OCI-LY7 (cell line): ENCODE measurements around the gene JAKMIP3.

Experiments used
- EZH2phosphoT487 ChIP-seq: fragments of 200-600 bp; sonication (generic); IDR thresholded peaks from 2 replicates; pipeline ENCODE4 v1.6.1; 2018; ENCODE audit warnings: low read depth, borderline replicate concordance, mild to moderate bottlenecking, mixed run types, antibody characterized with exemption, low read length, moderate library complexity, mixed read lengths
- TF ChIP-seq, protein P1 (sequence below): fragments of 200-600 bp; sonication (generic); conservative IDR thresholded peaks from 2 replicates; pipeline ENCODE4 v1.5.1; 2014; ENCODE audit warnings: mild to moderate bottlenecking, antibody characterized with exemption, low read length, moderate library complexity, mixed read lengths

DNA sequence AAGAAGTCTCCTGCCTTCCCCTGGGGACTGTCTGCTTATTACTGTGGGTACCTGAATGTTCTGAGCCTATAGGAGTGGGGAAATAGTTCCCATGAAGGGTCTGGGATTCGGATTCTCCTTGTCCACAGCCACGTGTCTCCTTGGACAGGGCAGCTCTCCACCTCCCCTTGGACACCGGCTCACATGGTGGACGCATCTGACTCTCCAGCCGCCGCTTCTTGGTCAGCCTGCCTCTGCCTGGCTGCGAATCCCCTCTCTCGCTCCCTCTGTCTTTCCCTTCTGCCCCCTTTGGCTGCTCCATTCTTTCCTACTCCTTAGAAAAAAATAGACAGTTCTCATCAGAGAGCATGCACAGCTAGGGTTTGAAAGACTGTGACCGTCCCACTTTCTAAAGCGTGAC, 46.9 kb downstream of the JAKMIP3 start:
- TF ChIP-seq, protein P1, sequence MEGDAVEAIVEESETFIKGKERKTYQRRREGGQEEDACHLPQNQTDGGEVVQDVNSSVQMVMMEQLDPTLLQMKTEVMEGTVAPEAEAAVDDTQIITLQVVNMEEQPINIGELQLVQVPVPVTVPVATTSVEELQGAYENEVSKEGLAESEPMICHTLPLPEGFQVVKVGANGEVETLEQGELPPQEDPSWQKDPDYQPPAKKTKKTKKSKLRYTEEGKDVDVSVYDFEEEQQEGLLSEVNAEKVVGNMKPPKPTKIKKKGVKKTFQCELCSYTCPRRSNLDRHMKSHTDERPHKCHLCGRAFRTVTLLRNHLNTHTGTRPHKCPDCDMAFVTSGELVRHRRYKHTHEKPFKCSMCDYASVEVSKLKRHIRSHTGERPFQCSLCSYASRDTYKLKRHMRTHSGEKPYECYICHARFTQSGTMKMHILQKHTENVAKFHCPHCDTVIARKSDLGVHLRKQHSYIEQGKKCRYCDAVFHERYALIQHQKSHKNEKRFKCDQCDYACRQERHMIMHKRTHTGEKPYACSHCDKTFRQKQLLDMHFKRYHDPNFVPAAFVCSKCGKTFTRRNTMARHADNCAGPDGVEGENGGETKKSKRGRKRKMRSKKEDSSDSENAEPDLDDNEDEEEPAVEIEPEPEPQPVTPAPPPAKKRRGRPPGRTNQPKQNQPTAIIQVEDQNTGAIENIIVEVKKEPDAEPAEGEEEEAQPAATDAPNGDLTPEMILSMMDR = no peak
- no peak for TF ChIP-seq EZH2phosphoT487
